Liver (tissue), 9 donors: Measurements from ENCODE around the gene DLGAP4. TPM values are rescaled to one million over a fixed set of nuclear protein-coding genes. Genes with fewer than 3 reads are reported as not detected.

Source experiments
- DNase-seq: peaks from one replicate; pipeline ENCODE4 v3.0.0-alpha.2; 2017; ENCODE audit warnings: low spot score
- H3K27ac ChIP-seq, 2 donors: one replicate each; pipeline ENCODE4 v1.7.0; 2013; ENCODE audit warnings: inconsistent platforms in 2 of 2, low read length in 2 of 2, control low read depth in 1 of 2, low read depth in 1 of 2, mild to moderate bottlenecking in 1 of 2
- H3K27me3 ChIP-seq, 4 donors: one replicate each; pipeline versions ENCODE4 v1.6.1 to v1.7.0; 2013; ENCODE audit warnings: low read length in 3 of 4, inconsistent platforms in 1 of 4, mild to moderate bottlenecking in 1 of 4, moderate library complexity in 1 of 4; ENCODE audit not compliant: control insufficient read depth in 4 of 4, insufficient read depth in 4 of 4
- H3K36me3 ChIP-seq, 4 donors: one replicate each; pipeline versions ENCODE4 v1.6.1 to v1.7.0; 2013; ENCODE audit warnings: low read length in 3 of 4, mild to moderate bottlenecking in 3 of 4, low read depth in 1 of 4, moderate library complexity in 1 of 4; ENCODE audit not compliant: control insufficient read depth in 4 of 4, insufficient read depth in 3 of 4
- H3K4me1 ChIP-seq, 4 donors: one replicate each; pipeline versions ENCODE4 v1.6.1 to v1.7.0; 2013; ENCODE audit warnings: low read length in 3 of 4, mild to moderate bottlenecking in 3 of 4, moderate library complexity in 1 of 4; ENCODE audit not compliant: control insufficient read depth in 4 of 4, insufficient read depth in 4 of 4
- H3K4me3 ChIP-seq, 3 donors: one replicate each; pipeline versions ENCODE4 v1.6.1 to v1.7.0; 2013; ENCODE audit warnings: low read length in 3 of 3, control low read depth in 1 of 3, low read depth in 1 of 3, mild to moderate bottlenecking in 1 of 3
- H3K9ac ChIP-seq, 2 donors: one replicate each; pipeline ENCODE4 v1.7.0; 2013; ENCODE audit warnings: low read length in 2 of 2, mild to moderate bottlenecking in 2 of 2, moderate library complexity in 2 of 2, control low read depth in 1 of 2, low read depth in 1 of 2
- H3K9me3 ChIP-seq, 4 donors: one replicate each; pipeline versions ENCODE4 v1.6.1 to v1.7.0; 2013; ENCODE audit warnings: low read length in 3 of 4; ENCODE audit not compliant: control insufficient read depth in 4 of 4
- ATF3 ChIP-seq: IDR thresholded peaks from 2 replicates; pipeline ENCODE4 v1.6.1; 2016; ENCODE audit warnings: antibody characterized with exemption
- CTCF ChIP-seq: fragments of 150-350 bp; IDR thresholded peaks from 2 replicates; pipeline ENCODE4 v1.5.1; 2017; ENCODE audit warnings: improper control_type of control experiment, low read depth, low read length; ENCODE audit not compliant: missing input control
- EGR1 ChIP-seq, 2 donors: IDR thresholded peaks; 2 replicates each; pipeline ENCODE4 v1.6.1; 2016 to 2018; ENCODE audit warnings: antibody characterized with exemption in 2 of 2, low read depth in 2 of 2
- FOXA1 ChIP-seq: IDR thresholded peaks from 2 replicates; pipeline ENCODE4 v1.6.1; 2016; ENCODE audit warnings: antibody characterized with exemption
- FOXA2 ChIP-seq: IDR thresholded peaks from 2 replicates; pipeline ENCODE4 v1.6.1; 2016; ENCODE audit warnings: antibody characterized with exemption
- GABPA ChIP-seq, 2 donors: IDR thresholded peaks in 1 of 2; conservative IDR thresholded peaks in 1 of 2; 2 replicates each; pipeline ENCODE4 v1.6.1; 2016; ENCODE audit warnings: antibody characterized with exemption in 2 of 2, mild to moderate bottlenecking in 1 of 2, moderate library complexity in 1 of 2
- HNF4A ChIP-seq, 2 donors: conservative IDR thresholded peaks; 2 replicates each; pipeline ENCODE4 v1.6.1; 2016; ENCODE audit warnings: antibody characterized with exemption in 2 of 2, mild to moderate bottlenecking in 2 of 2
- HNF4G ChIP-seq: IDR thresholded peaks from 2 replicates; pipeline ENCODE4 v1.6.1; 2016; ENCODE audit warnings: antibody characterized with exemption
- JUND ChIP-seq, 2 donors: IDR thresholded peaks; 2 replicates each; pipeline ENCODE4 v1.6.1; 2016; ENCODE audit warnings: antibody characterized with exemption in 2 of 2
- RAD21 ChIP-seq, 2 donors: IDR thresholded peaks; 2 replicates each; pipeline ENCODE4 v1.6.1; 2016; ENCODE audit warnings: antibody characterized with exemption in 2 of 2, mild to moderate bottlenecking in 2 of 2
- REST ChIP-seq: IDR thresholded peaks from 2 replicates; pipeline ENCODE4 v1.6.1; 2016; ENCODE audit warnings: antibody characterized with exemption, mild to moderate bottlenecking
- RXRA ChIP-seq, 2 donors: IDR thresholded peaks; 2 replicates each; pipeline ENCODE4 v1.6.1; 2017 to 2018; ENCODE audit warnings: antibody characterized with exemption in 2 of 2, mild to moderate bottlenecking in 1 of 2
- SP1 ChIP-seq: IDR thresholded peaks from 2 replicates; pipeline ENCODE4 v1.6.1; 2018; ENCODE audit warnings: antibody characterized with exemption, mild to moderate bottlenecking
- TAF1 ChIP-seq: conservative IDR thresholded peaks from 2 replicates; pipeline ENCODE4 v1.6.1; 2016; ENCODE audit warnings: antibody characterized with exemption, mild to moderate bottlenecking
- YY1 ChIP-seq: IDR thresholded peaks from 2 replicates; pipeline ENCODE4 v1.6.1; 2016; ENCODE audit warnings: antibody characterized with exemption, mild to moderate bottlenecking
- ZBTB33 ChIP-seq: IDR thresholded peaks from 2 replicates; pipeline ENCODE4 v1.6.1; 2016; ENCODE audit warnings: antibody characterized with exemption
- WGBS: extraction: QIAGEN DNeasy Blood & Tissue Kit; methylation state at CpG from one replicate; pipeline ENCODE4 v1.1.7; 2013; 5-methylcytosine and 5-hydroxymethylcytosine counted together
- polyA plus RNA-seq, 2 donors: library from polyadenylated mRNA; stranded (reverse) in 1 of 2; unstranded in 1 of 2; fragments of 200-250 nt in 1 of 2; fragments of >200 nt in 1 of 2; fragmentation: Nextera tagmentation in 1 of 2; extraction: Ambion mirVana in 1 of 2; gene quantifications; one replicate each; pipeline versions ENCODE4 v1.2.1 to v1.2.3, GENCODE V29; 2013 to 2015
- total RNA-seq, 2 donors: library from RNA; depleted of rRNA; stranded (reverse); fragments of >200 nt; gene quantifications; one replicate each; pipeline ENCODE4 v1.2.3, GENCODE V29; 2014
- donor health status: healthy.
- donor health status: healthy.
- donor health status: healthy.
- donor health status: healthy.
- donor health status: healthy.

Gene DLGAP4
- total and polyA plus RNA-seq, 4 donors, result 2.9 to 18.7 (median 11.2) TPM

- TF ChIP-seq SP1 (no peak), TAF1 (no peak), ZBTB33 (no peak), EGR1 (IDR thresholded peaks at IDR 0.05; ENCODE audit: low read depth in 2 of 2) (no peak), FOXA2 (no peak), FOXA1 (no peak), JUND (IDR thresholded peaks at IDR 0.05) (no peak)
Observed at GRCh38 chr20:36435124-36435523, 129.0 kb downstream of the DLGAP4 start (continued).

GRCh38 chr20:36435592-36436541 lies 129.7 kb downstream of the DLGAP4 start:
- no peak overlapping the region for H3K9ac ChIP-seq
- DNase-seq, result peak; percentile 74
- no peaks in the 10 kb centered on the region for H3K36me3 ChIP-seq
- H3K4me3 ChIP-seq, result peak overlapping the region in 2 of 3 donors; percentile 22 to 39
- H3K4me1 ChIP-seq, result peaks cover 0 to 7% (median 2%) of the 10 kb centered on the region in 4 donors
- TF ChIP-seq YY1, result no peak
- TF ChIP-seq FOXA1, result no peak
- no peak for TF ChIP-seq EGR1 (IDR thresholded peaks at IDR 0.05; ENCODE audit: low read depth in 2 of 2)
- no peak for TF ChIP-seq CTCF
- no peak for TF ChIP-seq TAF1
- TF ChIP-seq ATF3, result no peak
- no peak for TF ChIP-seq REST
- TF ChIP-seq RXRA (IDR thresholded peaks at IDR 0.05), result no peak
- no peak for TF ChIP-seq FOXA2
- no peak for TF ChIP-seq HNF4A (conservative IDR thresholded peaks at IDR 0.05)
- no peak for TF ChIP-seq HNF4G
- no peak for TF ChIP-seq RAD21 (IDR thresholded peaks at IDR 0.05)
- TF ChIP-seq JUND (IDR thresholded peaks at IDR 0.05), result no peak
- no peak for TF ChIP-seq GABPA (IDR thresholded peaks at IDR 0.05 in 1 of 2, conservative IDR thresholded peaks at IDR 0.05 in 1 of 2)
- WGBS, result 32% methylated on average over 56 of the region's 56 CpGs
- no peak overlapping the region for H3K27ac ChIP-seq
- H3K9me3 ChIP-seq, result no peaks in the 10 kb centered on the region
- H3K27me3 ChIP-seq, result peaks cover 0 to 2% (median 0%) of the 10 kb centered on the region in 4 donors
